ENCODE results near the gene C3orf20.

C3orf20 gene

DNA sequence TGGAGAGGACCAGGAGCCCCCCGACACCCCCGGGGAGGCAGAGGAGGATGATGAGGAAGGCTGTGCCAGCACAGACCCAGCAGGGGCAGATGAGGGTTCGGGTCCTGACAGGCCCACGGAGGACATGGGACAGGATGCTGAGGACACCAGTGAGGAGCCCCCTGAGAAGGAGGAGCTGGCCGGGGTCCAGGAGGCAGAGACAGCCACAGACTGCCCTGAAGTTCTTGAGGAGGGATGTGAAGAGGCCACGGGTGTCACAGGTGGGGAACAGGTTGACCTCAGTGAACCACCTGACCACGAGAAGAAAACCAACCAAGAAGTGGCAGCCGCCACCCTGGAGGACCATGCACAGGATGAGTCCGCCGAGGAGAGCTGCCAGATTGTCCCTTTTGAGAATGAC is 144.7 kb downstream of the C3orf20 start:
- no peak for DNase-seq

DNA sequence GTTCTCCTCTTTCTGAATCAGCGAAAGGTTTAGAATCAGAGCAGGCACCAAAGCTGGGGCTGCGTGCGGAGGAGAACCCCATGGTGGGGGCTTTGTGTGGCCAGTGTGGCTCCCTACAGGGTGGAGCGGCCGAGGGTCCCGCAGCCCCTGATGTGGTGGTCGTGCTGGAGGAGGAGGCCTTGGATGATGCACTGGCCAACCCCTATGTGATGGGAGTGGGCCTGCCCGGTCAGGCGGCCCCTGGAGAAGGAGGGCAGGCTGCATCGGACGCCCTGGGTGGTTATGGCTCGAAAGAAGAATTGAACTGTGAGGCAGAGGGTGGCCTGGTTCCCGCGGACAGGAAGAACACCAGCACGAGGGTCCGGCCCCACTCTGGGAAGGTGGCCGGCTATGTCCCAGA is 145.2 kb downstream of the C3orf20 start:
- no peak for DNase-seq

DNA sequence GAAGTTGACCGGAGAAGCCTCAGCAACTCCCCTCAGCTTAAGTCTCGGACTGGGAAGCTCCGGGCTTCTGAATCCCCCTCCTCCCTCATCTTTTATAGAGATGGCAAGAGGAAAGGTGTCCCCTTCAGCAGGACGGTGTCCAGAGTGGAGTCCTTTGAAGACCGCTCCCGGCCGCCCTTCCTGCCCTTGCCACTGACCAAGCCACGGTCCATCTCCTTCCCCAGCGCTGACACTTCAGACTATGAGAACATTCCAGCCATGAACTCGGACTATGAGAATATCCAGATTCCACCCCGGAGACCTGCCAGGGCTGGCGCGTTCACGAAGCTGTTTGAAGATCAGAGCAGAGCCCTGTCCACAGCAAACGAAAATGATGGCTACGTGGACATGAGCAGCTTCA is 146.2 kb downstream of the C3orf20 start:
- DNase-seq: no peak

DNA sequence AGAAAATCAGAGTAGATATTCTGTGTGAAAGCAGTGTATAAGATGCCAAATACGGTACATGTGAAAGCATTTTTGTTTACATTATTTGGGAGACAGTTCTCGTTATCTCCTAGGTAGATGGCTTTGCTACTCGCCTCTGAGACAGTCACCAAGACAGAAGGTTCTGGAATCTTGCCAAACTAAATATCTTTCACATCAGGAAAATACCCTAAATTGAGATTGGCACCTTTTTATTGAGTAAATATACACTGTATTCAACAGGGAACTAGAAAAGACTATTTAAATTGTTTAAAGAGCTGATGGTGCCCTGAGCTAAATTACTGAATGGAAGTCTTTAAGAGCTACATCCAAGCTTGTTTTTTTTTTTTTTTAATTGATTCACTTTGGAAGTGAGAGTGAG is 147.2 kb downstream of the C3orf20 start:
- no peak for DNase-seq

Data from NK-92 treated with Interleukin-12 subunit alpha and Interleukin-12 subunit beta, amount 100 ng/mL, for 24 hours (cell line).